HEK293 (cell line): ENCODE results near the gene MALRD1.

Source experiments
- CTCF ChIA-PET: fragments of 350-600 bp; formaldehyde crosslinking; extraction: SDS; loops from one replicate; lab custom pipeline; 2021; ENCODE audit warnings: antibody characterized with exemption; lab: Yijun Ruan, JAX
- POLR2A ChIA-PET: fragments of 300-600 bp; formaldehyde crosslinking; extraction: SDS; loops from one replicate; lab custom pipeline; 2020; ENCODE audit warnings: antibody characterized with exemption, inconsistent platforms; lab: Yijun Ruan, JAX
- H3K27ac ChIP-seq: fragments of 200-500 bp; sonication (Bioruptor generic); 2 replicates; pipeline ENCODE4 v1.5.1; 2014; ENCODE audit warnings: low read depth, low read length, control low read depth, inconsistent platforms; ENCODE audit errors: extremely low read depth
- H3K36me3 ChIP-seq, 2 experiments: fragments of 200-500 bp in 1 of 2; sonication (Bioruptor generic) in 1 of 2; 1 replicate in 1 of 2; 2 replicates in 1 of 2; pipeline ENCODE4 v1.5.1; 2014 to 2017; ENCODE audit warnings: inconsistent platforms in 2 of 2, low read length in 2 of 2; ENCODE audit not compliant: control insufficient read depth in 2 of 2, insufficient read depth in 1 of 2
- H3K4me1 ChIP-seq: fragments of 200-500 bp; sonication (Bioruptor generic); 2 replicates; pipeline ENCODE4 v1.5.1; 2014; ENCODE audit warnings: mild to moderate bottlenecking, low read length, inconsistent platforms; ENCODE audit not compliant: control insufficient read depth, insufficient read depth
- H3K4me3 ChIP-seq: 2 replicates; pipeline ENCODE4 v1.5.1; 2011; ENCODE audit warnings: low read depth, mild to moderate bottlenecking, control low read depth, low read length, moderate library complexity
- H3K9me3 ChIP-seq: fragments of 200-500 bp; sonication (Bioruptor generic); 2 replicates; pipeline ENCODE4 v1.5.1; 2014; ENCODE audit warnings: low read depth, low read length, inconsistent platforms; ENCODE audit not compliant: control insufficient read depth, insufficient read depth
- OSR2 ChIP-seq: fragments of 450-650 bp; formaldehyde crosslinking; IDR thresholded peaks from 2 replicates; pipeline ENCODE4 v1.5.1; 2016; ENCODE audit warnings: missing biosample characterization, missing genetic modification characterization
- PRDM2 ChIP-seq: fragments of 450-650 bp; formaldehyde crosslinking; IDR thresholded peaks from 2 replicates; pipeline ENCODE4 v1.5.1; 2016; ENCODE audit warnings: missing biosample characterization, missing genetic modification characterization, borderline replicate concordance
- PRDM6 ChIP-seq: fragments of 450-650 bp; formaldehyde crosslinking; IDR thresholded peaks from 2 replicates; pipeline ENCODE4 v1.5.1; 2017; ENCODE audit warnings: missing biosample characterization, missing genetic modification characterization
- REPIN1 ChIP-seq: fragments of 450-650 bp; formaldehyde crosslinking; IDR thresholded peaks from 2 replicates; pipeline ENCODE4 v1.5.1; 2017; ENCODE audit warnings: missing biosample characterization, missing genetic modification characterization, low read depth
- SCRT2 ChIP-seq: fragments of 450-650 bp; formaldehyde crosslinking; IDR thresholded peaks from 2 replicates; pipeline ENCODE4 v1.5.1; 2016; ENCODE audit warnings: missing biosample characterization, missing genetic modification characterization
- YY1 ChIP-seq: fragments of 450-650 bp; formaldehyde crosslinking; IDR thresholded peaks from 2 replicates; pipeline ENCODE4 v1.5.1; 2018; ENCODE audit warnings: missing biosample characterization, missing genetic modification characterization
- YY2 ChIP-seq: fragments of 450-650 bp; formaldehyde crosslinking; IDR thresholded peaks from 2 replicates; pipeline ENCODE4 v1.5.1; 2016; ENCODE audit warnings: missing biosample characterization, missing genetic modification characterization
- ZBTB20 ChIP-seq: fragments of 450-650 bp; formaldehyde crosslinking; IDR thresholded peaks from 2 replicates; pipeline ENCODE4 v1.5.1; 2016; ENCODE audit warnings: missing biosample characterization, missing genetic modification characterization
- ZNF184 ChIP-seq: fragments of 450-650 bp; IDR thresholded peaks from 2 replicates; pipeline ENCODE4 v1.5.1; 2018; ENCODE audit warnings: missing biosample characterization, mild to moderate bottlenecking, missing genetic modification characterization
- ZNF292 ChIP-seq: fragments of 450-650 bp; formaldehyde crosslinking; IDR thresholded peaks from 2 replicates; pipeline ENCODE4 v1.5.1; 2016; ENCODE audit warnings: low read depth, missing biosample characterization, missing genetic modification characterization, borderline replicate concordance
- ZNF354C ChIP-seq: fragments of 450-650 bp; formaldehyde crosslinking; IDR thresholded peaks from 2 replicates; pipeline ENCODE4 v1.5.1; 2016; ENCODE audit warnings: missing biosample characterization, missing genetic modification characterization, low read depth, borderline replicate concordance
- ZNF37A ChIP-seq: fragments of 450-650 bp; IDR thresholded peaks from 2 replicates; pipeline ENCODE4 v1.5.1; 2018; ENCODE audit warnings: missing biosample characterization, missing genetic modification characterization
- ZNF510 ChIP-seq: fragments of 450-650 bp; formaldehyde crosslinking; IDR thresholded peaks from 2 replicates; pipeline ENCODE4 v1.5.1; 2018; ENCODE audit warnings: mild to moderate bottlenecking, missing genetic modification characterization, missing biosample characterization; ENCODE audit not compliant: insufficient replicate concordance
- ZNF654 ChIP-seq: fragments of 450-650 bp; formaldehyde crosslinking; IDR thresholded peaks from 2 replicates; pipeline ENCODE4 v1.5.1; 2016; ENCODE audit warnings: low read depth, missing biosample characterization, missing genetic modification characterization
- ZNF701 ChIP-seq: fragments of 450-650 bp; formaldehyde crosslinking; IDR thresholded peaks from 2 replicates; pipeline ENCODE4 v1.5.1; 2016; ENCODE audit warnings: missing biosample characterization, missing genetic modification characterization
- ZXDB ChIP-seq: fragments of 450-650 bp; formaldehyde crosslinking; IDR thresholded peaks from 2 replicates; pipeline ENCODE4 v1.5.1; 2016; ENCODE audit warnings: missing biosample characterization, missing genetic modification characterization
- TF ChIP-seq, protein P1 (sequence below): fragments of 450-650 bp; formaldehyde crosslinking; IDR thresholded peaks from 2 replicates; pipeline ENCODE4 v1.5.1; 2017; ENCODE audit warnings: missing biosample characterization, missing genetic modification characterization
- TF ChIP-seq, protein P2 (sequence below): fragments of 450-650 bp; formaldehyde crosslinking; IDR thresholded peaks from 2 replicates; pipeline ENCODE4 v1.5.1; 2016; ENCODE audit warnings: missing biosample characterization, missing genetic modification characterization
- TF ChIP-seq, protein P3 (sequence below): fragments of 450-650 bp; formaldehyde crosslinking; IDR thresholded peaks from 2 replicates; pipeline ENCODE4 v1.5.1; 2016; ENCODE audit warnings: missing biosample characterization, missing genetic modification characterization

The MALRD1 gene

GRCh38 chr10:19611775-19612174 is 563.2 kb downstream of the MALRD1 start (continued):
- TF ChIP-seq, protein P1, sequence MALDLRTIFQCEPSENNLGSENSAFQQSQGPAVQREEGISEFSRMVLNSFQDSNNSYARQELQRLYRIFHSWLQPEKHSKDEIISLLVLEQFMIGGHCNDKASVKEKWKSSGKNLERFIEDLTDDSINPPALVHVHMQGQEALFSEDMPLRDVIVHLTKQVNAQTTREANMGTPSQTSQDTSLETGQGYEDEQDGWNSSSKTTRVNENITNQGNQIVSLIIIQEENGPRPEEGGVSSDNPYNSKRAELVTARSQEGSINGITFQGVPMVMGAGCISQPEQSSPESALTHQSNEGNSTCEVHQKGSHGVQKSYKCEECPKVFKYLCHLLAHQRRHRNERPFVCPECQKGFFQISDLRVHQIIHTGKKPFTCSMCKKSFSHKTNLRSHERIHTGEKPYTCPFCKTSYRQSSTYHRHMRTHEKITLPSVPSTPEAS (tag by site-specific recombination), result no peak
- no peak for TF ChIP-seq PRDM6 (tag by site-specific recombination)
- no peak for TF ChIP-seq YY2
- no peak for TF ChIP-seq ZNF510 (tag by site-specific recombination)
- no peak for TF ChIP-seq ZNF37A
- no peak for TF ChIP-seq ZNF701 (tag by site-specific recombination)

- Histone ChIP-seq H3K9me3 (no peaks in the 10 kb centered on the region), H3K4me3 (no peak overlapping the region), H3K4me1 (no peaks in the 10 kb centered on the region), H3K27ac (no peak overlapping the region), H3K36me3 (no peaks in the 10 kb centered on the region)
- CTCF ChIA-PET, result interaction anchor here (0.6 kb wide), 1 partner anchor 50 kb away, joined by 3 read pairs; no protein-coding TSS in a partner anchor
- TF ChIP-seq ZNF654 (tag by site-specific recombination) (no peak), ZNF184 (tag by site-specific recombination) (no peak), YY1 (tag by site-specific recombination) (no peak), ZNF354C (tag by site-specific recombination) (no peak), REPIN1 (tag by site-specific recombination) (no peak), SCRT2 (no peak), ZNF292 (tag by site-specific recombination) (no peak), ZBTB20 (tag by site-specific recombination) (no peak), OSR2 (tag by site-specific recombination) (no peak)
- TF ChIP-seq, protein P2, sequence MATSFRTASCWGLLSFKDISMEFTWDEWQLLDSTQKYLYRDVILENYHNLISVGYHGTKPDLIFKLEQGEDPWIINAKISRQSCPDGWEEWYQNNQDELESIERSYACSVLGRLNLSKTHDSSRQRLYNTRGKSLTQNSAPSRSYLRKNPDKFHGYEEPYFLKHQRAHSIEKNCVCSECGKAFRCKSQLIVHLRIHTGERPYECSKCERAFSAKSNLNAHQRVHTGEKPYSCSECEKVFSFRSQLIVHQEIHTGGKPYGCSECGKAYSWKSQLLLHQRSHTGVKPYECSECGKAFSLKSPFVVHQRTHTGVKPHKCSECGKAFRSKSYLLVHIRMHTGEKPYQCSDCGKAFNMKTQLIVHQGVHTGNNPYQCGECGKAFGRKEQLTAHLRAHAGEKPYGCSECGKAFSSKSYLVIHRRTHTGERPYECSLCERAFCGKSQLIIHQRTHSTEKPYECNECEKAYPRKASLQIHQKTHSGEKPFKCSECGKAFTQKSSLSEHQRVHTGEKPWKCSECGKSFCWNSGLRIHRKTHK (tag by site-specific recombination), result no peak
- POLR2A ChIA-PET, result no interaction called here
Observed at GRCh38 chr10:19616966-19617365, 568.4 kb downstream of the MALRD1 start.

GRCh38 chr10:19620811-19621210 is 572.2 kb downstream of the MALRD1 start:
- H3K36me3 ChIP-seq, result no peaks in the 10 kb centered on the region
- no peaks in the 10 kb centered on the region for H3K9me3 ChIP-seq
- ChIA-PET CTCF (no interaction called here), POLR2A (no interaction called here)
- no peak overlapping the region for H3K4me3 ChIP-seq
- H3K27ac ChIP-seq, result no peak overlapping the region
- H3K4me1 ChIP-seq, result no peaks in the 10 kb centered on the region
- TF ChIP-seq PRDM2 (tag by site-specific recombination) (no peak), ZXDB (no peak)
- TF ChIP-seq, protein P3, sequence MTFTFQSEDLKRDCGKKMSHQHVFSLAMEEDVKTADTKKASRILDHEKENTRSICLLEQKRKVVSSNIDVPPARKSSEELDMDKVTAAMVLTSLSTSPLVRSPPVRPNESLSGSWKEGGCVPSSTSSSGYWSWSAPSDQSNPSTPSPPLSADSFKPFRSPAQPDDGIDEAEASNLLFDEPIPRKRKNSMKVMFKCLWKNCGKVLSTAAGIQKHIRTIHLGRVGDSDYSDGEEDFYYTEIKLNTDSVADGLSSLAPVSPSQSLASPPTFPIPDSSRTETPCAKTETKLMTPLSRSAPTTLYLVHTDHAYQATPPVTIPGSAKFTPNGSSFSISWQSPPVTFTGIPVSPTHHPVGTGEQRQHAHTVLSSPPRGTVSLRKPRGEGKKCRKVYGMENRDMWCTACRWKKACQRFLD (tag by site-specific recombination), result no peak
- TF ChIP-seq, protein P1 (tag by site-specific recombination), result no peak
